ENCODE results near the gene TRH.
A peak's percentile ranks its signal among the peaks of the same experiment; 100 is the strongest.
"Not testable (repeated sequence)": the region's sequence is repeated elsewhere in the genome, so short reads cannot be mapped to it uniquely, and the experiment has no call there.

TRH gene

GRCh38 chr3:129965937-129966336 lies 8.6 kb upstream of the TRH start:
- DNase-seq (ENCODE audit: low spot score), result no peak

GRCh38 chr3:129966876-129967275 lies 7.6 kb upstream of the TRH start:
- DNase-seq (ENCODE audit: low spot score), result no peak

- DNase-seq (ENCODE audit: low spot score), result no peak
These were observed 6.8 kb upstream of the TRH start for GRCh38 chr3:129967761-129968160.

- no peak for DNase-seq (ENCODE audit: low spot score)
These were observed 3.0 kb upstream of the TRH start for GRCh38 chr3:129971351-129972052.

- DNase-seq (ENCODE audit: low spot score), result no peak
These were observed 2.2 kb upstream of the TRH start for GRCh38 chr3:129972301-129972700.

GRCh38 chr3:129973853-129974563 lies 512 bp upstream of the TRH start:
- DNase-seq (ENCODE audit: low spot score), result no peak

GRCh38 chr3:129974833-129975704 lies 549 bp downstream of the TRH start:
- DNase-seq (ENCODE audit: low spot score), result peak; percentile 47

GRCh38 chr3:129975705-129976048 lies 1.2 kb downstream of the TRH start:
- DNase-seq (ENCODE audit: low spot score), result no peak

GRCh38 chr3:129976286-129976685 lies 1.8 kb downstream of the TRH start:
- no peak for DNase-seq (ENCODE audit: low spot score)

- no peak for DNase-seq (ENCODE audit: low spot score)
These were observed 3.6 kb downstream of the TRH start for GRCh38 chr3:129978123-129978522.

GRCh38 chr3:129979905-129980304 lies 5.4 kb downstream of the TRH start:
- no peak for DNase-seq (ENCODE audit: low spot score)

- DNase-seq (ENCODE audit: low spot score), result no peak
These were observed 9.0 kb downstream of the TRH start for GRCh38 chr3:129983561-129983960.

- DNase-seq (ENCODE audit: low spot score), result no peak
These were observed 9.6 kb downstream of the TRH start for GRCh38 chr3:129984125-129984524.

- no peak for DNase-seq (ENCODE audit: low spot score)
These were observed 10.6 kb downstream of the TRH start for GRCh38 chr3:129985113-129985512.

GRCh38 chr3:129988429-129988828 lies 13.9 kb downstream of the TRH start:
- DNase-seq (ENCODE audit: low spot score), result no peak

- DNase-seq (ENCODE audit: low spot score), result no peak
These were observed 14.9 kb downstream of the TRH start for GRCh38 chr3:129989414-129989813.

- DNase-seq (ENCODE audit: low spot score), result peak; percentile 65
These were observed 18.3 kb downstream of the TRH start for GRCh38 chr3:129992781-129993180.

- no peak for DNase-seq (ENCODE audit: low spot score)
These were observed 20.5 kb downstream of the TRH start for GRCh38 chr3:129994883-129995559.

GRCh38 chr3:129996073-129996472 lies 21.6 kb downstream of the TRH start:
- DNase-seq (ENCODE audit: low spot score), result no peak

GRCh38 chr3:129999176-129999575 lies 24.7 kb downstream of the TRH start:
- DNase-seq (ENCODE audit: low spot score), result not testable (repeated sequence)

- DNase-seq (ENCODE audit: low spot score), result peak; percentile 84
These were observed 28.4 kb downstream of the TRH start for GRCh38 chr3:130002666-130003598.

Data from GM03348 (cell line).